ENCODE measurements around the gene ITM2B. TPM values are rescaled to one million over a fixed set of nuclear protein-coding genes. Genes with fewer than 3 reads are reported as not detected.

Gene ITM2B
- total and polyA plus RNA-seq, 10 of the 15 experiments (the other 5 are each of a cell fraction or from before 2014, with no cell fraction given): 2.5 to 18.1 (median 4.9) TPM

GRCh38 chr13:48265217-48265815, 32.3 kb downstream of the ITM2B start (continued):
- TF ChIP-seq SMAD1 (IDR thresholded peaks at IDR 0.05; ENCODE audit: low read depth, partially characterized antibody): no peak
- TF ChIP-seq CUX1 (IDR thresholded peaks at IDR 0.05; ENCODE audit: insufficient replicate concordance, low read depth, low read length): no peak
- no peak for TF ChIP-seq TBL1XR1 (IDR thresholded peaks at IDR 0.05; ENCODE audit: low read depth, low read length)
- TF ChIP-seq, protein P1, sequence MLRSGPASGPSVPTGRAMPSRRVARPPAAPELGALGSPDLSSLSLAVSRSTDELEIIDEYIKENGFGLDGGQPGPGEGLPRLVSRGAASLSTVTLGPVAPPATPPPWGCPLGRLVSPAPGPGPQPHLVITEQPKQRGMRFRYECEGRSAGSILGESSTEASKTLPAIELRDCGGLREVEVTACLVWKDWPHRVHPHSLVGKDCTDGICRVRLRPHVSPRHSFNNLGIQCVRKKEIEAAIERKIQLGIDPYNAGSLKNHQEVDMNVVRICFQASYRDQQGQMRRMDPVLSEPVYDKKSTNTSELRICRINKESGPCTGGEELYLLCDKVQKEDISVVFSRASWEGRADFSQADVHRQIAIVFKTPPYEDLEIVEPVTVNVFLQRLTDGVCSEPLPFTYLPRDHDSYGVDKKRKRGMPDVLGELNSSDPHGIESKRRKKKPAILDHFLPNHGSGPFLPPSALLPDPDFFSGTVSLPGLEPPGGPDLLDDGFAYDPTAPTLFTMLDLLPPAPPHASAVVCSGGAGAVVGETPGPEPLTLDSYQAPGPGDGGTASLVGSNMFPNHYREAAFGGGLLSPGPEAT (IDR thresholded peaks at IDR 0.05; ENCODE audit: low read depth): 0 out of 2 replicates have a peak, but pooled peaks have one; percentile 34

DNA sequence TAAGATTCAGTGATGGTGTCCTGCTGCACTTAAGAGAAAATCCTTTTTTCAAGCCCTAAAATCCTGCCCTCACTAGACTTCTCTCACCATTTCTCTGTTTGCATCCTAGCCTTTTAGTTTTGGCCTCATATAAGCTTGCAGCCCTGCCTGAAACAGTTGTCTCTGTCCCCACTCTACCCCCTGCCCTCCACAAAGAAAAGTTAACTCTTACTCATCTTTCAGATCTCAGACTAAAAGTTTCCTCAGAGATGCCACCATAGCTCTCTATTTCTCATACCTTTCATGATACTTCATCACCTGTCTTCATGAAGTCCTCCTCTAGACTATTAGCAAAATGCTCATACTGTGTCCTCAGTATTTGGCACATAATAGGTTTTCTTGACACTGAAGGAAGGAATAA, 33.1 kb downstream of the ITM2B start:
- no TSS peak for BruUV-seq (replicated peaks)
- no peak overlapping the region for H3K4me3 ChIP-seq
- no peak for ATAC-seq
- TF ChIP-seq RAD21 (IDR thresholded peaks at IDR 0.05; ENCODE audit: insufficient read depth, low read depth, low read length): no peak
- TF ChIP-seq STAT1 (conservative IDR thresholded peaks at IDR 0.05): no peak
- TF ChIP-seq NFYB (IDR thresholded peaks at IDR 0.05; ENCODE audit: insufficient read depth, low read depth, low read length): no peak
- TF ChIP-seq POU2F2 (IDR thresholded peaks at IDR 0.05; ENCODE audit: borderline replicate concordance, low read depth, low read length): no peak
- TF ChIP-seq TBL1XR1 (IDR thresholded peaks at IDR 0.05; ENCODE audit: low read depth, low read length): no peak
- no peak for TF ChIP-seq EZH2 (IDR thresholded peaks at IDR 0.05; ENCODE audit: borderline replicate concordance, control insufficient read depth, low read depth, low read length)
- TF ChIP-seq, protein P2, sequence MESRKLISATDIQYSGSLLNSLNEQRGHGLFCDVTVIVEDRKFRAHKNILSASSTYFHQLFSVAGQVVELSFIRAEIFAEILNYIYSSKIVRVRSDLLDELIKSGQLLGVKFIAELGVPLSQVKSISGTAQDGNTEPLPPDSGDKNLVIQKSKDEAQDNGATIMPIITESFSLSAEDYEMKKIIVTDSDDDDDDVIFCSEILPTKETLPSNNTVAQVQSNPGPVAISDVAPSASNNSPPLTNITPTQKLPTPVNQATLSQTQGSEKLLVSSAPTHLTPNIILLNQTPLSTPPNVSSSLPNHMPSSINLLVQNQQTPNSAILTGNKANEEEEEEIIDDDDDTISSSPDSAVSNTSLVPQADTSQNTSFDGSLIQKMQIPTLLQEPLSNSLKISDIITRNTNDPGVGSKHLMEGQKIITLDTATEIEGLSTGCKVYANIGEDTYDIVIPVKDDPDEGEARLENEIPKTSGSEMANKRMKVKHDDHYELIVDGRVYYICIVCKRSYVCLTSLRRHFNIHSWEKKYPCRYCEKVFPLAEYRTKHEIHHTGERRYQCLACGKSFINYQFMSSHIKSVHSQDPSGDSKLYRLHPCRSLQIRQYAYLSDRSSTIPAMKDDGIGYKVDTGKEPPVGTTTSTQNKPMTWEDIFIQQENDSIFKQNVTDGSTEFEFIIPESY (IDR thresholded peaks at IDR 0.05): no peak
- no peak for TF ChIP-seq IKZF2 (IDR thresholded peaks at IDR 0.05)
- TF ChIP-seq, protein P3, sequence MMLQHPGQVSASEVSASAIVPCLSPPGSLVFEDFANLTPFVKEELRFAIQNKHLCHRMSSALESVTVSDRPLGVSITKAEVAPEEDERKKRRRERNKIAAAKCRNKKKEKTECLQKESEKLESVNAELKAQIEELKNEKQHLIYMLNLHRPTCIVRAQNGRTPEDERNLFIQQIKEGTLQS (IDR thresholded peaks at IDR 0.05; ENCODE audit: borderline replicate concordance, extremely low read depth, low read depth, low read length): no peak

More for the DNA sequence above, 33.1 kb downstream of the ITM2B start:
- intact Hi-C loops (cut with micrococcal nuclease; ENCODE audit: unreplicated experiment): no loop called here
- peaks cover 3 to 4% of the 10 kb centered on the region in 2 experiments; a peak in 2 of 4 replicates for H3K27me3 ChIP-seq (replicated peaks in 1 of 2; ENCODE audit: control insufficient read depth in 2 of 2, insufficient read depth in 2 of 2, low read length in 1 of 2)
- H3K36me3 ChIP-seq (ENCODE audit: control insufficient read depth in 2 of 2, insufficient read depth in 2 of 2, low read length in 1 of 2): no peaks in the 10 kb centered on the region
- in situ Hi-C loops (cut with MboI): no loop called here
- H3K9me3 ChIP-seq (replicated peaks; ENCODE audit: control insufficient read depth, insufficient read depth, low read length): no peaks in the 10 kb centered on the region
- no peak overlapping the region for H3K9ac ChIP-seq (ENCODE audit: control insufficient read depth, insufficient read depth, low read length)
- no peak overlapping the region for H3K4me2 ChIP-seq (ENCODE audit: control insufficient read depth, insufficient read depth)
- H3K79me2 ChIP-seq (ENCODE audit: control insufficient read depth, insufficient read depth, low read length): no peaks in the 10 kb centered on the region
- FAIRE-seq (peak; percentile 52), DNase-seq (ENCODE audit: low read depth, low spot score) (no peak)
- H3K27ac ChIP-seq (ENCODE audit: control insufficient read depth, insufficient read depth): no peak overlapping the region
- no peaks in the 10 kb centered on the region for H4K20me1 ChIP-seq (ENCODE audit: control insufficient read depth, insufficient read depth)
- ChIA-PET CTCF (interaction anchor here (0.6 to 2.0 kb wide), 3 partner anchors 18 to 139 kb away, joined by 3 to 8 read pairs (median 3); no protein-coding TSS in a partner anchor), RAD21 (ENCODE audit: unreplicated experiment) (interaction anchor here (1.3 kb wide), 1 partner anchor 313 kb away, joined by 3 read pairs; no protein-coding TSS in a partner anchor), POLR2A (no interaction called here), SMC1A (ENCODE audit: uncharacterized antibody, unreplicated experiment) (interaction anchor here (1.3 to 2.2 kb wide), 3 partner anchors 15 to 19 kb away, joined by 4 to 6 read pairs (median 5); no protein-coding TSS in a partner anchor)
- H2AFZ ChIP-seq (ENCODE audit: control insufficient read depth, low read depth, low read length): no peak overlapping the region
- H3K4me1 ChIP-seq (ENCODE audit: control insufficient read depth, insufficient read depth, low read length): peaks cover 7% of the 10 kb centered on the region

All from GM12878 (cell line).